Measurements from ENCODE around the gene CDRT4.

Gene CDRT4

DNA sequence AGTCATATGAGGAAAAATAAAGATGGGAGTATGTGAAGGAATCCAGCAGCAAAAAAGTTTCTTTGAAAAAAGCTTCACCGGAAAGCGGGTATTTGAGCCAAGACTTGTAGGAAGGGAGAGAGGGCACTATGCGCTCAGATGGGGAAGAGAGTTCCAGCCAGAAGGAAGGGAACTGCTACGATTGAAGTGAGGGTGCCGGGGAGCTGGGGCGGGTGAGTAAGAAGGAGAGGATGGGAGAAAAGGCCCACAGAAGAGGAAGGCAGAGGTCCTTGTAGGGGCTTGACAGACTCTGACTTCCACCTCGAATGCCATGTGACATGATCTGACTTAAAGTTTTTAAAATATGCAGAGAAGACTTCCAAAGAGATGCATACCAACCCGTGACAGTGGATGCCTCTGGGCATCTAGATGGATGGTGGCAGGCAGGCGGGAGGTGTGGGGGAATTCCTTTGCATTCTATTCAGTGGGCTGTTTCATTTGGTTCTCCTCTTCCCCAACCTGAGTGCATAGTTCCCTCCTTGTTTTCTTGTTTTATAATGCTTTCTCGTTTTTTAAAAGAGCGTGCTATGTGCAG is 44.9 kb downstream of the CDRT4 start:
- FAIRE-seq: no peak

DNA sequence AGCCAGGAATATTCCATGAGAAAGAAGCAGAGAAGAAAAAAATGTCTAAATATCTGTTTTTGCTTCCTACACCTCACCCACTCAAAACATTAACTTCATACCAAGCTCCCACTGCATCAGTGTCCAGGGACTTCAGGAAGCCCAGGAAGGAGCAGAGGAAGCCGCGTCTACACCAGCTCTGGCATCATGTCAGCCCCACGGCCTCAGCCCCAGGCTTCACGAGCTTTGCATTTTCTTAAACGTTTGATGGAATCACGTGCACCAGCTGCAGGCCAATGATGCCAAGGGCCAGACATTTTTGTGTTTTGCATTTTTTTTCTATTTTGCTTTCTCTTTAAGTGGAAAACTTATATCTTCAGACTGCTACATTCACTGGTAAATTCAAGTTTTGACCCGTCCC is 48.6 kb downstream of the CDRT4 start:
- no peak for FAIRE-seq

DNA sequence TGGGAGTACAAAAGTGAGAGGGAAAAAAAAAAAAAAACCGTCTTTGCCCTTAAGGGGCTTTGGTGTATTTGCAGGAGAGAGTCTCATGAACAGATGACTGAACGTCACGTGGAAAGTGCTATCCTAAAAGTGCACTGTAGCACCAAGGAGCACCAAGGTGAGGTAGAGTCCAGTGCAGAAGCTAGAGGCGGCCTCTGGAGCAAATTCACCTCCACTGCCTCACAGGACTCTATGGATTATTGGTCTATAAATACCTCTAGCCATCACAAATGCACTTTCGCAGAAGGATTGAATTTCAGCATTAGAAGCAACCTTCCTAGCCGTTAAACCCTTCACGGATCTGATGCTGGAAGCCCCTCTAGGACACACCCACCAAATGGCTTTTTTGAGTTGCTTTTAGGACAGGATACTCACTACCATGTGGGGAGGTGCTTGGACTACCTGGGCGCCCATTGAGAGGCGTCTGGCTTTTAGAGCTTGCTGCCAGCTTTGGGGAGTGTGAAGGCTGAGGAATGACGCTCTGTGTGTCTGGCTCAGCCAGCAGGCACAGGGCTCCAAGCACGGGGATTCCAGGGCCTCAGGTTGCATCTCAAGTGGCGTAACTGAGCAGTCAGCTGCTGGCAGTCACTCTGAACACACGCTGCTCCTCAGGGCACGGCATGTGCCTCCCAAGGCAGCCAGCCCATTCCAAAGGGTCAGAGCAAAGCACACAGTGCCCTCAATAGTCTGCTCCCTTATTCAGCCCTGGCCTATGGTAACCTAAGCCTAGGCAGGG is 52.7 kb downstream of the CDRT4 start:
- no peak for FAIRE-seq

DNA sequence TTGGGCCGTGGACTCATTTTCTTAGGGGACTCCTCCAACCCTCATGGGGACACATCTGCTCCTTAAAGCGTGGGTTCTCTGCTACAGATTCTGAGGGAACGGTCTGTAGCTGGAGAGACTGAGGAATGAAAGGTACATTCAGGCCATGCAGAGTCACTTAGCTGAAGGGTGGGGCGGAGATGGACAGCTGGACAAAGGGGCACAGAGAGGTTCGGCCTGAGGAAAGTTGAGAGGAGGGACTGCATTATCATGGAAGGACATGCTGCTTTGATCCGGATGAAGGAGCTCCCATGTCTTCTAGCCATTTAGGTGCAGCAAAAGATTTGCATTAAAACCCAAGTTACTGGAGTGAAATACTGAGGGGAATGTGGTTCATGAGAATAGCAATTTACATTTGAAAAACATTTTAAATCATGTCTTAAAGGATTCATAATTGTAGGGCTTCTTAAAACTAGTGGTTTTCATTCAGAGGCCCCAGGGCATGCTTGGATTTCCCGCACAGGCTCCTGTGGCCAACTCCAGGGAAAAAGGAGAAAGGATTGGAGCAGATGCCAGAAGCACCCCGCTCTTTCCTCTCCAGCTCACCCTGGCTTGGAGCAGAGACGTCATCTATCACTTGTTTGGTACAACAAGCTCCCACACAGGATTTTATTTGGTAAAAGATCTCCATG is 54.2 kb downstream of the CDRT4 start:
- no peak for FAIRE-seq

DNA sequence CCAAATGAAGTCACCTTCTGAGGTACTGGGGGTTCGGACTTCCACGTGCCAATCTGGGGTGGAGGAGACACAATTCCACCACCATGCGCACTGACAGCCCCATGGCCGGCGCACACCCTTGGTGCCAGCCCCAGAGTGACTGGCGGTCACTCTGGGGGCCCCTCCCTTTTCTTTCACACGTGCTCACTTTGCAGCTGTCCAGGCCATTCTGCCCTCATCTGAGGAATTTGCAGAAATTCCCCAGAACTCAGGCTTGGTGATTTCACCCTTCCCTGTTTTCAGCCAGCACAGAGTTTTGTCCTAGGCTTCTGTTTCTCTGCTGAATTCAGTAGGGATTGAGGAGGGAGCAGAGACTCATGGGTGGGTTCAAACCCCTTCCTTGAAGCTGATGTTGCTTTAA is 54.8 kb downstream of the CDRT4 start:
- no peak for FAIRE-seq

DNA sequence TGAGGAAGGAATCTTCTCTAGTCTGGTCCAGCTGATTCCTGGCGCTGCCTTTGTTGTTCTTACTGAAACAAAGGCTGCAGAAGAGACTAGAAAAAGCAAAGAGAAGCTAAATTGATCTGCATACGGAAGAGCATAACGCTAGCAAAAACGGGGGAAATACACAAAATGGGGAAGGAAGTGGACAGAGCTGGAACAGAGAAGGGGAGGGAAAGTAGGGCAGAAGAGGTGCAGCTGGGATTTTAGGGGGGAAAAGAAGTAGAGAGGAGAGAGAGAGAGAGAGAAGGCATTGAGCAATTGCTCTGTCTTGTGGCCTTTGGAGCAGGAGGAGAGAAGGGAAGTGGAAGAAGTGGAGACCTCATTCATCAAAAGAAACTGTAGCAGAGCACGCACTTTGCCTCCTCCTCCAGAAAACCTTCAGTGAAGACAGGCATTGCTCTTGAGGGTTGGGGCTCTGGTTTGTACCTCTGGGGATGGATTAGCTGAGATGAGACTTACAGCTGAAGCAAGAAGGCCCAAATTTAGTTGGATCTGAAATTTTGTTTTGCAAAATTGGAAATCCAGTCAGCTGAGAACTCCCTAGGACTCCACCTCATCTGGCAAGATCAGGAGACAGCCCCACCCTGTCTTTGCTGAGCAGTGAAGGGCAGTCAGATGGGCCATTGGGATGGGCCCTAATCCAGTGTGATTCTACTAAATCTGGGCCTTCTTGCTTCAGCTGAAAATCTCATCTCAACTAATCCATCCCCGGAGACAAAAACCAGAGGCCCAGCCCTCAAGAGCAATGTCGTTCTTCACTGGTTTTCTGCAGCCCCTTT is 55.8 kb downstream of the CDRT4 start:
- no peak for FAIRE-seq

DNA sequence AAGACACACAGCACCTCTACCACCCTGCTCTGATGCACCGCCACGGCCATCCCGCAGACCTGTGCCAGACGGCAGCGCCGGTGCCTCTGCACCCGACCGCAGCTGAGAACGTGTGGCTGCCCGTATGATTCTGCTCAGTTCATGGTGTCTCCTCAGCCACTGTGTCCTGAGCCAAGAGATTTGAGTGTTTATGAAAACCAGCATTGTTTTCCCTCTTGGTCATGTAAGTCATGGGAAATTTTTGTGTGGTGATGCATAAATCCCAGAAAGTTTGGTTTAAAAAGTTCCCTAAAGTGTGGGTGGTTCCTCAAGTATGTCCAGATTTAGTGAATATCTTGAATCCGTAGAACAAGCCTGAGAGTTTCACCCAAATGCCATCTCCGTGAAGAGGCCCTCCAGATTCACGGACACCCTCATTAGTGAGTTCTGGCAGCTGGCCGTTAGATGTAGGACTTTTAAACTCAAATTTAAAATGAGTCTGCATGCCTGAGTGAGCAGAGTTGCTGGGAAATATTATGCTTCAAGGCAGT is 57.6 kb downstream of the CDRT4 start:
- no peak for FAIRE-seq

DNA sequence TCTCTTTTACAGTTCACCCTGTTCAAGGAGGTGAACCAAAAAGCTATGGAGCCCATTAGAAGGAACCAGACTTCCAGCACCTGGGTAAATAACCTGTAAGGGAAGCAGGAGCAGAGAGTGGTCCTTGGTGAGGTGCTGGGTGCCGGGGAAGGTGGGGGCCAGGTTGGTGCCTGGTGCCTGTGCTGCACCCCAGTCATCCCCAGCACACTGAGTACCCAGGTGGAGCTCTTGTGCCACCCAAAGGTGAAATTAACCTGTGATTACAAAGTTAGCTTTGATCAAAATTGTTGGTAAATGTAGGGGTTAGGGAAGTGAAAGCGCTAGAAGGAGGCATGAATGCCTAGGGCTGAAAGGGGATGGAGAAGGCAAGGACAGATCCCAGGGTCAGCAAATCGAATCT is 58.6 kb downstream of the CDRT4 start:
- FAIRE-seq: no peak

DNA sequence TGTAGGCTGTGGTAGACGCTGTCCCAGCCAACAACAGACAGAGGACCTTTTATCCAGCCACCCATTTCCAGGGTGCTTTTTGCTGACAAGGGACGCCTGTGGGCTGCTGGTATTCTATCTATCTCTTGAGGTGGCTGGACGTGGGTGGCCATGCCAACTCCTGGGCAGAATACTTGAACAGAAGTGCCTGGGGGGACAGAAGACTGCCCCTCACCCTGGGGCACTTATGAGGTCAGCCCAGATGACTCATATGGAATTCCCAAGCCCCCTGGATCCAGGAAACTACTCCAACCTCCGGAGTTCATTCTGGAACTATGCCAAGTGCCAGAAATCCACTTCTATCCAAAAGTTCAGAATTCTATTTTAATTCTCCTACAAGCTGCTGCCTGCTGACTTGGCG is 61.3 kb downstream of the CDRT4 start:
- no peak for FAIRE-seq

DNA sequence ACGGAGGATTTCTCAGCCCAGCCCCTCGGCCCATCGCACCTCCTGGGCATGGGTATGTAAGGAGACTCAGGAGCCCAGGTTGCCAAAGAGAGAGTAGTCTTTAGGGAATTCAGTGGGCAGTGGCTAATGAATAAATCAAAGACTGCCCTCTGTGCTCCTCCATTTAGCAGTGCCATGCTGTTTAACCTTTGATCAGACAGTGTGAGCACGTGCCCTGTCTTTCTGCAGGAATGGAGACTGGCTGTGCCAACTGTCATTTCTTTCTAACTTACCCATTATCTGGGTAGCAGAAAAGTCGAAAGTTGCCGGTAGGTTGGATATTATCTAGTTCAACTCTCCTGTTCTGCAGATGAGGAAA is 62.4 kb downstream of the CDRT4 start:
- no peak for FAIRE-seq

DNA sequence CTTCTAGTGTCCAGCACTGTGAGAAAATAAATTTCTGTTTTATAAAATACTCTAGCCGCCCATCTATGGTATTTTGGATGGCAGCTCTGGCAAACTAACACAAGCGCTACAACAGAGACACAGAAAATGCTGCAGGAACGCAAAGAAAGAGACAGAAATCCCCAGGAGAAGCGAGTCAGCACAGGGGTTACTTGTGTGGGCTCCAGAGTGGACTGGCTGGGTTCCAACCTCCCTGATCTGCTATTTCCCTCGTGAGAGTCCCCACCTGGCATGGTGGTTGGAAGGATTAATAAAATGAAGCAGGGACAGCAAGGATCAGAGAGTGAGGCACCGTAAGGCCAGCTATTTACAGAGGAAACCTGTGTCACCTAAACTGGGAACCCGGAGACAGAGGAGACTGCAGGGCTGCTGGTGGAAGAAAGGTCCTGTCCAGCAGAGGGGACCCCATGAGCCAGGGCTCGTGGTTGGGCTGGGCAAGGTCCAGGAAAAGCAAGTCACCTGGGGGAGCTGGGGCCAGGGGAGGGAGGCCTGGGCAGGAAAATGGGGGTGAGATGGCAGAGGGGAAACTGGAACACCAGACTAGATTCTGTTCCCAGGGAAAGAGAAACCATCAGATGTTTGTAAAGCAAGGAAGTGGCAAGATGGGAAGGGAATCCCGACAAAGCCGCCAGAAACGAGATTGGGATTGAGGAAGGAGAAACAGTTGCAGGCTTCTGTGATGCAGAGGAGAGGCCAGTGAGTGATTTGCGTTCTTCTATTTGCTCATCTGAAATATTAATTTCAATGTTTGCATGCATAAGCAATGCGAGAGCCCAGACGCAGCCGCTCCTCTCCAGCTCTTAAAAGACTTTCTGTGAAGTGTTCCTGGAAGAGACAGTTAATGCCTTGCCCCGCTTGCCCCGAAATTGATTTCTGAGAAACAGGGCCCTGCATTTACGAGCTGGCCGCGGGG is 63.0 kb downstream of the CDRT4 start:
- no peak for FAIRE-seq

DNA sequence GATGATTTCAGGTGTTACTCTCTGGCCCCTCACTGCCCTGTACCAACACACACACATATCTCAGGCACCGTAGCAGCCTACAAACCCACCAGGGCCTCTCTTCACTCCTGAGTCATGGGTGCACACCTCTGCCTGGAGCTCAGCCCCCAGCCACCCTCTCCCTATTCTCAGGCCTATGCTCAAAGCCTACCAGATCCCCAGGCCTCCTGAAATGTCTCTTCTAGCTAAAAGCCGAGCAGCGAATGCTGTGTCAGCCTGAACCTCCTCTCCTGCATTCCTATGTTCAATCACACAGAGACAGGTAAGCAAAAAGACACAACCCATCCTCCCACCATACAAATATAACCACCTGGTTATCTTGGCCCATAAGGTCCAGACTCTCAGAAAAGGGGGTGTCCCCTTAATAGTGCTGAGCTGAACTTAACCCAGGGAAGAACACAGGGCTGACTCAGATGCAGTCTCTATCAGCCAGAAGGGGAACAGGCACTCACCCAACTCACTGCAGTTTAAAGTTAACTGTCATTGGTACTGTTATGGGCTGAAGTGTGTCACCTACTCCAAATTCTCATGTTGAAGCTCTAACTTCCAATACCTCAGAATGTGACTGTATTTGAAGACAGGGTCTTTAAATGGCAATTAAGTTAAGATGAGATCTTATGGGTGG is 64.0 kb downstream of the CDRT4 start:
- FAIRE-seq: no peak

DNA sequence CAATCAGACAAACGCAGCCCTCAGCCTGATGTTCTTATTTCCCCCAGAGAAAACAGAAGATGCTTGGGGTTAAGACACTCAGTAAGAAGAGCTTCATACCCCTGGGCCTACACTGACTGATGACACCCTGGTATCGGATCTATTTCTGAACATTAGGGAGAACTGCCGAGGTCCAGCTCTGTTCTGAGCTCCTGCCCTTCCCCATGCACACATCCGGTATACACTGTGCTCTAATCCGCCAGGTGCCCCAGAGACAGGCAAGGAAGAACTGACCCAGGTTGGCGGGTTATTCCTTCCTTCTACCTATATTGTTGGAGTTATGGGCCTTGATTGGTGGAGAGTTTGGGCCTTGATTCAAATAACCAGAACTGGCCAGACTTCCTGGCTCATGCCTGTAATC is 68.0 kb downstream of the CDRT4 start:
- FAIRE-seq: no peak

DNA sequence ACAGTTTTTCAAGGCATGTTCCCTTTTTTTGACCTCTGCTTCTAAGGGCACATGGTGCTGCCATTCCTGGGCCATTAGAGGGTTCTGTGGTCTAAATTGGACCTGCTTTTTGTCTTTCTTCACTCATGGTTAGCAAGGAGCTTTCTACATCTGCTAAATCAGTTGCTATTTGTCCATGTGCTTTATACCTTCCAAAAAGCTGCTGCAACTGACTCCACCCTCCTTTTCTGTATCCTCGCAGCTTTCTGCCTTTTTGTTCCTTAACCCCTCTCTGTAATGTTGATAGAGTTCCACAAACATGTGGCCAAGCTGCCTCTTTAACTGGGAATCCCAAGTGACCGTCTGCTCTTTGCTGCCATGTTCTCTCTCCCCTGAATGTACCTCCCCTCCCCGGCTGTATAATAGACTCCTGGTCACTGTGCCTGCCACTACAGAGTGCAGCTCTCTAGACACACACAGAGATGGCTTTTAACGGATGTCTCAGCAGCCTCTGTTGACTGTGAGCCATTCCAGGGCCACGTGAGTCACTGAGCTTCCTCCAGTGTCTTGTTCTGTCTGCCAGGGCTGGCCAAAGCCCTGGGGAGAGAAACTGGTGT is 68.6 kb downstream of the CDRT4 start:
- FAIRE-seq: no peak

DNA sequence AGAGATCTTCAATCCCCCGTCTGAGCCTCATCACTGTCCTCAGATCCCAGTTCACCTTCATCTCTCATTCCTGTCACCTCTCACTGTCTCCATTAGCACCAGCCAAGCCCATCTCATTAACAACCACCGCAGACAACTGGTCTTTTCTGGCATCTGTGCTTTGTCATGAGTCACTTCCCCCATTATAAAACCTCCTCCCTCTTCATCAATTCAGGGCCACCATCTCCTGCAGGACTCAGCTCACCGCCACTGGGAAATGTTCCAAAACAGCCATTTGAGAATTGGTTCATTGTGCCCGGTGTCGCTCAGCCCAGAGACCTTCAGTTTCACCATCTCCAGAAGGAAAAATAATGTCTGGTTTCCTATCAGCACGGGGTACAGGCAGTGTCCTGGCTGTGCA is 69.1 kb downstream of the CDRT4 start:
- no peak for FAIRE-seq

DNA sequence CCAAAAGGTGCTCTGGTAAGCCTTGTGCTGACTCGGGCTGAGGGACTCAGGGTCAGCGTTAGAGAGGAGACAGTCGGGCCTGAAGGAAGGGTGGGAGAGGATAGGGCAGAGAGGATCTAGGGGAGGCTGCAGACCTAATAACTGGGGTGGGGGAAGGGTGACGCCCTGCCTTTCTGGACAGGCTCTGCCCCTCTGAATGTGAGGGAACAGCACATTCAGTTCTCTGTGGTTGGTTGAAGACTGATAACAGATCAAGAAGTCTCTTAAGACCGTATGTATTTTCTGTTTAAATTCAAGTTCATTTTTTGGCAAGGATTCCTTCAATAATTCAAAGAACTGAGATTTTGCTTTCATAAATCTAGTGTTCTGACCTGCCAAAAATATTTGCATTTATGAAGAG is 69.8 kb downstream of the CDRT4 start:
- FAIRE-seq: no peak

DNA sequence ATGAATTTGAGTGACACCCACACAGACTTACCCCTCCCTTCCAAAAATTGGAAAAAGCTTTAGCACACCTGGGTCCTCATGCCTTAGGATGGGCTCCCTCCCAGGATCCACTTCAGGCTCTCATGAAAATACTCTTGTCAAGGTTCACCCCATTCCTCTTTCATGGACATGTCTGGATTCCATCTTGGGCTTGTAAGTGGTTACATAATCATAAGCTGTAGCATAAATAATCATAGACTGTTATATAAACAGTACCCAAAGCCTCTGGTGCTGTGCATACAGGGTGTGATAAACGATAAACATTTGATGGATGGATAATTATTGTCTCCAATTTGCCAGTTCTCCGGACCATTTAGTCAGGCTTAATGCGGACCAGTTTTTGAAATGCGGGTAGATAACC is 72.3 kb downstream of the CDRT4 start:
- FAIRE-seq: no peak

DNA sequence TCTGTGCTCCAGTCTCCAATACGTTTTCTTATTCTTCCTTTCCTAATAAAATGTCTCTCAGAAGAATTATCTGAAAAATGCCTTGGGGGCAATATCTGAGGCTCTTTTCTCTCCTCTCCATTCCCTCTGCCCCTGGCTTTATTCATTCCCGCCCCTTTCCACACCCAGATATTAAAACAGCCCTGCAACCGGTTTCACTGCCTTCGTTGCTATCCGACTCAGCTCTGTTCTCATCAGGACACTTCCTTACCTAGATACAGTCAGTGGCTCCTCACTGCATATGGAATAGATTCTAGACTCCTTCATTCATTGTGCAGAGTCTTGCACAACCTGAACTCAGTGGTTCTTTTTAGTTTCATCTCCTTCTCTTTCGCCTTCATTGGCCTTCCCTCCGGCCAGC is 74.0 kb downstream of the CDRT4 start:
- FAIRE-seq: no peak

DNA sequence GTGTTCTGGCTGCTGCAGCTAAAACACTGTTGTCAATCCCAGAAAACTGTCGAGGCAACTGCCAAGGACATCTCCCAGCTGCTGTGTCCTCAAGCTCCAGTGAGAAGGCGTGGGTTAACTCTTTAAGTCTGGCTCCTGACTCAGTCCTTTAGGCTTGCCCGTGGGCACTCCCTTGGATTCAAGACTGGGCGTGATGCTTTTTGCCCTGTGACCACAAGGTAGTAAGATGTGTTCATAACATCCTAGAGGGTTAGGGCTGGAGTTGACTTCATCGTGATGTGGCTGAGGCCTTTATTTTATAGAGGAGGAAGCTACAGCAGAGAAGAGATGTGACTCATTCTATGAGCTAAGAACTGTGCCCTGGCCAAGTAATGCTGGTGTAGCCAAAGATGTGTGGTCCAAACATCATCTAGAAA is 75.1 kb downstream of the CDRT4 start:
- FAIRE-seq: no peak

DNA sequence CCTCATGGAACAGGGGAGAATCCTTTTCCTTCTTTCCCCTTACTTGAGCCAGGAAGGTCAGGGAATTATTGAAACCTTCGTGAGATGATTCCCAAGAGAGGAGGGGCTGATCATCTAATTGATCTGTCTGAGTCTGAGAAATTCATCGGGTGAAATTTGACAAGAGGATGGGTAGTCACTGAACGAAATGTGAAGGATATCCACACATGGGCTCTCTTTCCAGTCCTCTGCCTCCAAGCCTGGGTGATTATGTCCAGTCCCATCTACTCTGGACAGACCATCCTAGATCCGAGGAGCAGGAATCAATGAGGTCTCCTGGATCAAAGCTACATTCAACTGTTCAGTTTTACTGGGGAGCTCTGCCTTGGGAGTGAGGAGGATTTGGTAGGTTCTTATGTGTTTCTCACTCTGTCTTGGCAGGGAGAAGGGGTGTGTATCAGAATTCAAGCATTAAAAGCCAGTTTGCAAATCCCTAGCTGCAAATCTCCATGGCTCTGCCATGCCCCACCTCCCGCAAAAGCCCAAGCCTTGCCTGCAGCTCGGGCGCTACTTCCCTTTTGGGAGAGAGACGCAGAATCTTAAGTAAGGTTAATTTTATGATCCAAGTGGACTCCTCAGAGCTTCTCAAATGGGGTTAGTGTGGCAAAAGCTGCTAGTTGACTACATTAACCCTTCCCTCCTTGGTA is 78.9 kb downstream of the CDRT4 start:
- no peak for FAIRE-seq

DNA sequence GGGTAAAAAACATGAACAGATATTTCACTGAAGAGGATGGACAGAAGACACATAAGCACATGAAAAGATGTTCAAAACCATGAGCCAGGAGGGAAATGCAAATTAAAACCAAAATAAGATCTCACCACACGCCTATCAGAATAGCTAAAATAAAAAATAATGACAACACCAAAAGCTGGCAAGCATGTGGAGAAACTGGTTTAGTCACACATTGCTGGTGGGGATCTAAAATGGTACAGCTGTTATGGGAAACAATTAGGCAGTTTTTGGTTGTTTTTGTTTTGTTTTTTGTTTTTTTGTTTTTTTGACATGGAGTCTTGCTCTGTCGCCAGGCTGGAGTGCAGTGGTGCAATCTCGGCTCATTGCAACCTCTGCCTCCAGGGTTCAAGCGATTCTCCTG is 81.3 kb downstream of the CDRT4 start:
- no peak for FAIRE-seq
